HG03378 (cell line): ENCODE results near the gene TRIM9.

Experiments
- ATAC-seq: cut with Tn5 transposase; IDR thresholded peaks from one replicate; pipeline ENCODE4 v1.9.1; 2021; ENCODE audit warnings: mild to moderate bottlenecking, moderate library complexity; ENCODE audit not compliant: unreplicated experiment

The TRIM9 gene

DNA sequence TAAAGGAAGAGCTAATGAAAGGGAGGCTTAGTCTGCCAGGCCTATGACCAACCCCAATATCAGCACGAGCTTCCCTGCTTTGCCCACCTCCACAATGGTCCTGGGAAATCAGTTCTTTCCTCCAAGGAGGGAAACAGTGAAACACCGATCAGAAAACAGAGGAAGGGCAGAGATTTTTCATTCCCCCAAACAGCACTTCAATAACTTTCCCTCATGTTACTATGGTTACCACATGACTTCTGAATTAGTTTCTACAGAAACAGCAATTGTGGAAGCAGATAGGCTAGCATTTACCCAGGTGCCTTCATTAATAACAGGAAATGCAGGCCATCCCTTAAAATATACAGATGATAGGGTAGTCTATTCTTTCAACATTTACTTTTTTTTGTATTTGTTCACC lies 35.9 kb downstream of the TRIM9 start:
- ATAC-seq: no peak

DNA sequence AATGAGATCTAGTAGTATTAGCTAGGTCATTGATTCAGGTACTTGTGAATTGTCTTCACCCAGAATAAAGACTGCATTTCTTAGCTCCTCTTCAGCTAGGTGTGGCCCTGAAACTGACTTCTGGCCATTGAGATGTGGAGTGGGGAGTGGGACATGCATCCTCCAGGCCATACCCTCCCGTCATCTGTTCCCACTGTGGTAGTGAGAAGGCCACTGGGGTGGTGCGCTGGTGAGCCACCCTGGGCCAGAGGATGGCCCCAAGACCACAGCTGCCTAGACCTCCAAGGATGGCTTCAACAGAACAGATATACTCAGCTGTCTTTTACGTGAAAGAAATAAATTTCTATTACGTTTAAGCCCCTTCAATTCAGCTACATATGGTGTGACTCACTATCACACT lies 36.5 kb downstream of the TRIM9 start:
- ATAC-seq: no peak

DNA sequence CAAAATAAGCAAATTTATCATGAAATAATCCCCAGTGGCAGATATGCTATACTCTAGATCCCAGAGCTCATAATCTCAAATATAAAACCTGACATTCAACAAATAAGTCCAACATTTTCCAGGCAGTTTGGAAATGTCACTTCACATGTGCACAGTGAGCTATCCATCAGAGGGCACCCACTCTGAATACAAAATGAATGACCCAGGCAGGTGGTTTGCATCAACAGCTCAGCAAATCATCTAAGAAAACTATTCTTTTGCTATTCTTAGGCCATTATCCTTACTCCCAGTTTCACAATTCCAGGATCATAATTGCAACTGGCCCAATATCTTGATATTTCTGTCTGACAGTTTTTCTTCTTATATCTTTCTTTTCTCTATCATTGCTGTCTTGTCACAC lies 38.5 kb downstream of the TRIM9 start:
- ATAC-seq: no peak

DNA sequence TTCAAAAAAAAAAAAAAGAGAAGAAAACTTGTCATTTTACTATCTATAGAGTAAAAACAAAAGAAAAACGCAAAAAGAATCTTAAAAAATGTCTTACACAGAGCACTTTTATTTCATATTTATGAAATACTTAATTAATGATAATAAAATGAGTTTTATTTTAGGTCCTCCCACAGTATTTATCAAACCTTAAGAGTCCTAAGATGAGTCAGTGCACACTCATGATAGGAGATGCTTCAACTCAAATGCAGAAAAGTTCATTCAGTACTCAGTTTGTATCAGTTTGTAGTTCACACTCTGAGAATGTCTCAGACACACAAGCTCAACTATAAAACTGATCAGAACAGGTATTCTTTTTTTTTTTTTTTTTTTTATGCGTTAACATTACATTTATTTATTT lies 41.7 kb downstream of the TRIM9 start:
- ATAC-seq: no peak

DNA sequence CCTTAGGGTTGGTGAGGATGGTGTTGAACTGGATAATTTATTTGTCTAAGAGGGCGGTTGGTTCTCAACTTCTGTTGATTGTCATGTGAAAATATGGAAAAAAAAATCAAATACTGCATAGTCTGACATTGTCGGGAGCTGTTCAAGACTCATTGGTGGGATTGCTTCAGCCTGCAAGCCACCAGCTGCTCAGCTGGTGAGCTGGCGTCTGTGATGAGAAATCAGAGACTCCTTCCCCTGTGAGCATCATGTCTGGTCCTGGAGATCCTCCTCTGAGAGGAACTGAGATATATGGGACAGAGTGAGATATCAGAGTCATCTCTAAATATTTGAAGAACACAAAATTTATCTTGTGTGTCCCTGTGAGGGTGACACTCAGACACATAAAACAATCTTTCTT lies 49.9 kb downstream of the TRIM9 start:
- no peak for ATAC-seq

DNA sequence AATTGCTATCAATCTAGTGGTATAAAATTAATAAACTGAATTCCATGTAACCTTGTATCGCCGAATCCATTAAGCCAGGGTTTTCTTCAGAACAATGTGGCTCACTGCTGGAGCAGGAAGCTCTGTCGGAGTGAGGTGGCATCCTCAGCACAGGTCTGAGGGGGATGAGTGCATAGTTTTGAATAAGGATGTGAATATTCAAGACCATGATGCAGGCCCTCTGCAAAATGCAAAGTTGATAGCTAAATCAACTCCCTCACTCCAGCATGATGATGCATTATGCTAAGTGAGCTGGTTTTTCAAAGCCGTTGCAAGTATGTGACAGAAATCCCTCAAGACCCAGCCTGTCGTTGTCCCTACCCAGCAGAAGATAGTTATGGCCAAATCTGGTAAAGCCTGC lies 53.0 kb downstream of the TRIM9 start:
- no peak for ATAC-seq

DNA sequence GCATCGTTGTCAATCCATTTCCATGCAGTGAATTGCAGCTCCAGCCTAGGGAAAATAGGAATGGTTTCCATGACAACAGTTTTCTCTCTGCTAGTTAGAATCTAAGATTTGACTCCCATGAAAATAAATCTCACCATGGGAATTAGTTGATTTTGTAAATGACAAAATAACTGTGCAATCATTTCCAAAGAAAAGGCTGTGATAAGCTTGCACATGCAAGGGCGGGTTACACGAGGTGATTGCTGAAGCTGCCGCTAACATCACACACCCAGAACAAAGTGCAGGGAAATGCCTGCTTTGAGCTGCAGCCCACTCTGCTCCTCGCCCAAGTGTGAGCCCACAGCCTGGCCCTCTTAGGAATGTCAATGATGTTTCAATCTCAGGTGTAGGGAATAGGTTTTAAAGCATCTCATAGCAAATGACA lies 53.8 kb downstream of the TRIM9 start:
- no peak for ATAC-seq

DNA sequence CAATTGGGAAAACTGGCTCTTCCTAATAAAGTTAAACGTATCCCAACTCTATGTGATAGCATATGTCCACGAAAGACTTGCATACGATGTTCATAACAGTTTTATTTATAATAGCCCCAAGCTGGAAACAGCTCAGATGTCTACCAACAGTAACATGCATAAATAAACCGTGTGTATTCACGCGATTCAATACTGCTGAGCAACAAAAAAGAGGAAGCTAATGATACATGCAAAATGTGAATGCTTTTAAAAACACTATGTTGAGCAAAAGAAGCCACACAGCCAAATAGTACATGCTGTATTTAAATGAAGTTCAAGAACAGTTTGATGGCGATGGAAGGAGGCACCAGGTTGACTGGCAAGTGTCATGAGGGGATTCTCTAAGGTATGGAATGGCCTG lies 55.7 kb downstream of the TRIM9 start:
- no peak for ATAC-seq

DNA sequence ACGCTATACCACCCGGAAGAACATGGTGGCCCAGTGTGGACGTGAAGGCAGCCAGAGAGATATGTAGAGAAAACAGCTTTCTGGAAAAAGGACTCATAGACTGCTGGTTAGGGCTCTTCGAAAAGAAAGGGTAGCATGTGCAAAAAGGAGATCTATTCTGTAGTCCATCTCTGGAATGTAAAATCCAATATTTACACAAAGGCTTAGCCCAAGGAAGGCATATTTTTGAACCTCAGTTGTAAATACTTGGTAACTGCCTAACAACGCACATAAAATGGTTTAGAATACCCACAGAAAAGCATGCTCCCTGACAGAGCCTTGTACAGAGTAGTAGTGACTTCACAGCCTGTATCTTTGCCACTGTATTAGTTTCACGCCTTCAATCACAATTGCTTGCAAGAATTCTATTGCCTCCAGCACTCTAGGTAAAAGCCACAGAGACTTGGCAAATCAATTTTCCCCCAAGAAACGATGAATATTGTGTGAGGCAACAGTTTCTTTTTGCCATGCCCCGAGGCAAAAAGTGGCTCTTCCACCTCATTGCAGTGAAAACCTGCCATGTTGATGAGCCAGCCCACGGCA lies 59.2 kb downstream of the TRIM9 start:
- ATAC-seq: no peak

DNA sequence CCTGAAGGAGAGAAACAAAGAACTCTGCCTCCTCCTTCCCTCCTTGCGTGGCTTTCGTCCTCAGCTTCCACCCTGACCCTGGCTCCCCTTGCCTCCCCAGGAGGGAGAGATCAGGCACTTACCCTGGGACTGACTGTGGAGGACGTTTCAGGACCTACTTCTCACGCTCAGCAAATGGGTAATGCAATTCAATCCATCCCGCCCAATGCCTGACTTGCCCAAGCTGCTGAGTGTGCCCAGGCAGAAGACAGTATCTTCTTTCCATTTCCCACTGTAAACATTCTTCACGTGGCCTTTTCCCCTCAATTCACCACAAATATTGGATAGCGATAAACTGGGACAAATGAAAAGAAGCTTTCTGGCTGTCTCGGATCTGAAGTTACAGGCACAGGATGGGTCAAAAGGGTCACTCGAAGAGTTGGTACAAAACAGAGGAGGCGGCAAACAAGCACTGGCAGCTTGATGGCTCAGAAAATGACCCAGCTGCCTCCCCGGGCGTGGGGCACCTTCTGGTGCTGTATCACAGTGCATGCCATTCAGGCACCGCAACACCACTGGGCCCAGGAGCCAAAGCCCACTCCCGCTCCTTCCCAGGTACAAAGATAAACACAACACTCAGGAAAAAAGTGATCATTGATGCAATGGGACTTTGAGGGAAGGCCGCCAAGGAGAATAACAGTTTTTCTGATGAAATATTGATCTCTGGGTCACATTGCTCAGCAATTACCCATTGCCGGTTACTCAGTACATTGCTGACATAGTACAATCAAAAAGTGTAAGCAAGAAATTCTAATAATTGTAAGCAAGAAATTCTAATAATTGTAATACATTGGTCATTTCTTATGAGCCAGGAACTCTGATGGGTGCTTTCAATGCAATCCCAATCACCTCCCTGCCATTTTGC lies 65.8 kb downstream of the TRIM9 start:
- ATAC-seq: no peak

DNA sequence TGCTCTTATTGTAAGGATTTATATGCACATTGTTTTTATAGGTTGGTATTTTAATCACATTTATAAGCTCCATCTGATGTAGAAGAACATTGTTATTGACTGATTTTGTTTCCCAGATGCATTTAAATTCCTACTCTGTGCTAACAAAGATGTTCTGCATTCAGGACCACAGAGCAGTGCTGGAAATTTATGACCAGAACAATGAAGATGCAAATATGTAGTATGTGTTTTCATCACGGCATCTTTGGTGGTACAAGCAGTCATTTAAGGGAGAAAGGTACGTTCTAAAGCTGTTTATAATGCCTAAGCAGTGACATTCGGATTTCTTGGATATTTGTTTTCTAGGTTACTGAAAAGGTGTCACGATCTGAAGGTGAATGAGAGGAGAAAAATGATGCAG lies 66.5 kb downstream of the TRIM9 start:
- no peak for ATAC-seq

DNA sequence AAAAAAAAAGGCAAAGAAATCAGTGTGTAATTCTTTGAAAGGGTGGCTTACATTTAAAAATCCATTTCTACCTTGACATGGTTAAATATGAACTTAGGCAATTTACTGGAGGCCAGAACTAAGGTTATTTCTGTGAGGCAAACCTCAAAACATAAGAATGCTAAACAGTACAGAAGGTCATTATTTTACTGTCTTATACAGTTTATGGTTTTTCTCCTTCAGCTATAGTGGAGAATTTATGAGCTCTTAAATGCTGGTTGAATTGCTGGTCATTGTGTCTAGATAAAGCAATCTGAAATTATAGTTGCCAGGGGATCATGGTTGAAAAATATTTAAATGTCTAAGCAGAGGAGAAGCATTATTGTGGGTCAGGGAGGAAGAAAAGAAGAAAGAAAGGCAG lies 70.5 kb downstream of the TRIM9 start:
- no peak for ATAC-seq

DNA sequence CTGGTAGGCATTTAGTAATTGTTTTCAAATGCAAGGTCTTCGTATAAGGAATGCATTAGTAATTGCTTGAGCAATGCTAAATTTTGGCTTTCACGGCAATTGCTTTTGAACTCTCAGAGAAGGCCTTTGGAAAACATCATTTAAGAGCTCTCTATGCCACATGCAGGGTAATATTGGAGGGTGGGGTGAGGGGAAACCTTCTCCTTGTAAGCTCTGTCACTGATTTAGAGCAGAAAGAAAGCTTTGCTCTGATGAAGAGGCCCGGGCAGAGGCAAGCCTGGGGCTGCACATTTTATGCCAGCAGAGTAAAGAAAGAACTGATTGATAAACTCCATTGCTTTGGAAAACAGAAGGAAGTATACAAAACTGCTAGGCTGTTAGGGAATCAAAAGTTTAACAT lies 70.9 kb downstream of the TRIM9 start:
- ATAC-seq: no peak

DNA sequence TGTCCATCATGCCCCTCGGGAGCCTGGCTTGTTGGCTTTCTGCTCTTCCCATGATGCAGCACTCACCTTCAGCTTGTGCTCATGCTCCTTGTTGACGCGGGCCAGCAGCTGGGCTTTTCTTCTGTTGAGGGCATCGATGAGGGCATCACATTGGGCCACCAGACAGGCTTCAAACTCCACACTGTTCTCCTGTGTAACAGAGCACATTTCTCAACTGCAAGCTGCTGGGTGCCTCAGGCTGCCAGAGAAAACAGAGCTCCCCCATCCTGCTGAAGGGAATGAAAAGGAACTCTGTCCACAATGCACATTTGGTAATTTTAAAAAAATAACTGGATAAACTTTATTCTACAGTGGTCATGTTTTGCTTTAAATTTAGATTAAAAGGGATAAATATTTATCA lies 72.1 kb downstream of the TRIM9 start:
- no peak for ATAC-seq

DNA sequence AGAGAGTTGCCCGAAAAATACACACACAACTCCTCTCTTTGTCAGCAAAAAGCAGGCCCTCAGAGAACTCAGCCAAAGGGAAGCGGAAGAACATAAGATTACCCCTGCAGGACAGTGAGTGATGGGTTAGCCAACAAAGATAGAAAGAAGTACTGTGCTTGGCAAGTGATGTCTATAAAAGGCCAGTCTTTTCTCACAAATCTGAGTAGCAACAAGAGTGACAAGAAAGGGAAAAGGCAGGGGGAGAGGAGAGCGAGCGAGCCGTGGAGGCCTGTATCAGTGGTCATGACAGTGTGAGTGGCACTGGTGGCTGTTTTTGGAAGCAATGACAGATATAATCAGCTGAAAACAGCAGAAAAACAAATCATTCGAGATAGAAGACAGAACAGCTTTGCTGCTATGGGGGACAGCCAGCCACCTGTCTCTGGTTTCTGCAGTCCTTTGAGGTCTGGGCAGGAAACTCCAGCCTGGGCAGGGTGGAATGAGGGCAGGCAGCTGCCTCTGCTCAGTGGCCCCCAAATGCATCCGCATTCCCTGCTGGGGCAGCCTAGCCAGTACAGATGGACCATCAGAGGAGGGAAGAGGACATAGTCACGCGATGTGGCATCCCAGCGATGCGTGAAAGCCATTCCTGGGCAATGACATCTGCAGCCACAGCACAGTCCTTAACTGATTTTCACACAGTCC lies 74.7 kb downstream of the TRIM9 start:
- no peak for ATAC-seq

DNA sequence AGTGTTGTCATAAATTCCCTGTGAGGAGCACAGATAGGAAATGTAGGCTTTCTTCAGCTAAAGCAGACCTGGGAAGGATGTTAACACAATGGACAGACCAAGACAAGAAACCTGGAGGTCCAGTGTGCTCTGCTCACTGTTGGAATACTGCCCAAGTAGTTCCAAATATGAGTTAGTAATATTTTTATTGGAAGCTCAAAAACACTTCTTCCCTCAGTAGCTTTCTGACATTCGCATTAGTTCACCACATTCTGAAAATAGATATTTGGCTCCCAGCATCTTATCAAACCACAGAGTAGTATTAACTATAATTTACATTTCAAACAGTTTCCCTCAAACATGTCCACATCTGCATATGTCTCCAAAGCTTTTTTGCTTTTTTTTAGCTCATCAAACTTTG lies 75.8 kb downstream of the TRIM9 start:
- ATAC-seq: no peak

DNA sequence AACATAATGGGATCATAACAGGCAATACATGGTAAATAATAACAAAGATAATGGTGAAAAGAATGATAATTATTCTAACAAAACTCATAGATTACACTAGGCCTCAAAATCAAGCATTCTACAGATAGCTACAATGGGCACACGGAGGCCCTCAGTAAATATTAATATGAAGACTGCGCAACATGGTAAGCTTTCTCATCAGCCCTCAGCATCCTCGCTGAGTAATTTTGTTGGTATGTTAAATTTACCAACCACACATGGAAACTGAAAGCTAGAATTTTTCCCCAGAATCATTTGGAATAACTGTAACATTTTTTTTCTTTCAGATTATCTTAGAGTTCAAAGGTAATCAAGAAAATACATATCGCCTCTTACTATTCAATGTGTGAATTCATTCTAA lies 76.4 kb downstream of the TRIM9 start:
- ATAC-seq: no peak

DNA sequence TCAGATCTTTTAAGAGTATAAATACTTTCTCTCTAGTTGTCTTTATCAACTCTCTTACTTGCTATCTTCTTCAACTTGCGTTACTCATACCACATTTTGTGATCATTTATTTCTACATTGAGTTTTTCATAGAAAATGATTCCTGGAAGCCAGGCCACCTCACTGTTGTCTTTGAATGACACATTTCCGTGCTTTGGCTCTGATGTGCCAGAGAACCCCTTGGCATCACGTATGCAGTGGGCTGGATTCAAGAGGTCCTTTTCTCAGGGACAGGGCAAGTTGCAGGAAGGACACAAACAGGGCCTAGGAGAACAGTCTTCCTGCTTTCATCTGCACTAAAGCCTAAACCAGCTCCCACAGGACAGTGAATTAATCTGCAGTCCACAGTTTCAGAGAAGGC lies 80.3 kb downstream of the TRIM9 start:
- ATAC-seq: no peak

DNA sequence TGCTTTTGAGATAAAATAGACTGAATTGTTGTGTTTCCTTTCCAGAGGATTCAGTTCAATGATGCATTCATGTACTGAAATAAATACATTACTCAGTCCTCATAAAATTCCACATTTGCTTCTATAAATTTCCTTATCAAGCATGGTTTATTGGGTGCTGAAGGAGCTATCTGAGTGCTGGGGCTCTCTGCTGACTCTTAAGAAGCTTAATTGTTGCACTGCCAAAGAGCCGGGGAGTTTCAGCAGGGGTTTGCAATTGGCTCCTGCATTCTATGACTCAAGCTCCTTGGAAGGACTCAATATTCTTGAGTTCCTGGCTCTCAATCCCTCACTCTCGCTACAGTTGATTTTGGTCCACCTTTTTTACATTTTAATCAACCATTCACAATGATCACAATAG lies 80.8 kb downstream of the TRIM9 start:
- no peak for ATAC-seq

DNA sequence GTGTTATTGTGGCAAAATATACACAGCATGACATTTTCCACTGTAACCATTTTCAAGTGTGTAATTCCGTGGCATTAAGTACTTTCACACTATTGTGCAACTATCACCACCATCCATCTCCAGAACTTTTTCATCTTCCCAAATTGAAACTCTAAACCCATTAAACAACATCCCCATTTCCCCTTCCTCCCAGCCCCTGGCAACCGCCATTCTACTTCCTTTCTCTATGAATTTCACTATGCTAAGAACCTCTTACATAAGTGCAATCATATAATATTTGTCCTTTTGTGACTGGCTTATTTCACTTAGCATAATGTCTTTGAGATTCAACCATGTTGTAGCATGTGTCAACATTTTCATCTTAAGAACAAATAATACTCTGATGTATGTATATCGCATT lies 82.8 kb downstream of the TRIM9 start:
- ATAC-seq: no peak

DNA sequence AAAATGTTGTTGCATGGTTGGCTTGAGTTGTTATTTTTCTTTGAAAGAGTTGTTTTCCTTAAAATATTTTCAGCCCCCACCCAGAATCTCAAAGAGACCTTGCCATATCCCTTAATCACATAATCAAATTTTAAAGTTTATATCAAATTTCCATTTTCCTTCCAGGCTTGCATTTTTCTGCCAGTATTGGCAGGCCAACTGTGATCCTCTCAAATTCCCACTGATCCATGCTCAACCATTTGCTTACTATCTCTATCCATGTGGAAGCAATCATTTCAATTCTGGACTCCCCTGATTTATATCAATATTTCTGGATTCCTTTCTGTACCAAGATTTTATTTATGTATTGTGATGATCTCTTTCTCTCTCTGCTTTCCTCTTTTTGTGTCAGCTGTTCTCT lies 86.5 kb downstream of the TRIM9 start:
- ATAC-seq: no peak

DNA sequence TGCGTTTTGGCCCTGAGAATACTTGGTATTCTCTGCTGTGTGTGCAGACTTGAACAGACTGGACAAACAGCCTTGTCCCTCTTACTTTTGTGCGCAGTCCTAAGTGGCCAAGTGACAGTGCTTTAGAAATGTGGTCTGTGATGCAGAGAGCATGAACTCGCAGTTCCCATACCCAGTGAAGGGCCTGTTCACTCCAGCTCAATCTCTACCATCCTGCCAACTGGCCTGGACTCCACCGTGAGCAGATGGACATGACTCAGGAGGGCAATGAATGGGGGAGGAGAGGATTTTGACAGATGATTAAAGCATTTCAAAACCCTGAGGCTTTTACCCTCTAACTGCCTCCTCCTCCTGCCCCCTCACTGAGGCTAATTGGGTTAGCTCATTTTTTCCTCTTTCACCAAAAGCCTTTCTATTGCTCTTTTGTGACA lies 88.1 kb downstream of the TRIM9 start:
- no peak for ATAC-seq
